Neuronal stem cell (in vitro differentiated cells): ENCODE data around the gene CTSF.

Source experiments
- DNase-seq: peaks from one replicate; pipeline ENCODE4 v3.0.0-alpha.2; 2013; ENCODE audit warnings: low spot score
- H2AFZ ChIP-seq: one replicate; pipeline ENCODE4 v1.6.1; 2013; ENCODE audit warnings: mild to moderate bottlenecking, low read length, inconsistent platforms
- H2AK5ac ChIP-seq: 2 replicates; pipeline ENCODE4 v1.6.1; 2013; ENCODE audit warnings: low read depth, mild to moderate bottlenecking, inconsistent platforms, low read length, moderate library complexity, mixed read lengths
- H2BK120ac ChIP-seq: 2 replicates; pipeline ENCODE4 v1.6.1; 2013; ENCODE audit warnings: low read depth, mild to moderate bottlenecking, inconsistent platforms, low read length, moderate library complexity, mixed read lengths
- H2BK12ac ChIP-seq: one replicate; pipeline ENCODE4 v1.6.1; 2013; ENCODE audit warnings: low read length, inconsistent platforms
- H2BK15ac ChIP-seq: 2 replicates; pipeline ENCODE4 v1.6.1; 2013; ENCODE audit warnings: mild to moderate bottlenecking, low read length, inconsistent platforms, mixed read lengths
- H2BK5ac ChIP-seq: one replicate; pipeline ENCODE4 v1.6.1; 2013; ENCODE audit warnings: inconsistent platforms, mild to moderate bottlenecking, low read length, moderate library complexity
- H3K14ac ChIP-seq: one replicate; pipeline ENCODE4 v1.6.1; 2013; ENCODE audit warnings: low read length, inconsistent platforms
- H3K18ac ChIP-seq: 2 replicates; pipeline ENCODE4 v1.6.1; 2013; ENCODE audit warnings: low read length, inconsistent platforms
- H3K23ac ChIP-seq: 2 replicates; pipeline ENCODE4 v1.6.1; 2013; ENCODE audit warnings: low read depth, mild to moderate bottlenecking, mixed read lengths, low read length, inconsistent platforms; ENCODE audit not compliant: poor library complexity
- H3K27ac ChIP-seq: replicated peaks from 3 replicates; pipeline ENCODE4 v1.5.1; 2013; ENCODE audit warnings: low read length, inconsistent platforms
- H3K27me3 ChIP-seq, 3 experiments: 2 replicates each; pipeline ENCODE4 v1.6.1; 2013; ENCODE audit warnings: low read length in 3 of 3, mild to moderate bottlenecking in 2 of 3, inconsistent platforms in 1 of 3, low read depth in 1 of 3, mixed read lengths in 1 of 3, moderate library complexity in 1 of 3; ENCODE audit not compliant: control insufficient read depth in 3 of 3, insufficient read depth in 3 of 3
- H3K36me3 ChIP-seq, 2 donors: replicated peaks in 1 of 2; 2 replicates each; pipeline ENCODE4 v1.6.1; 2013; ENCODE audit warnings: low read length in 2 of 2; ENCODE audit not compliant: control insufficient read depth in 2 of 2, insufficient read depth in 2 of 2
- H3K4ac ChIP-seq: 2 replicates; pipeline ENCODE4 v1.6.1; 2013; ENCODE audit warnings: inconsistent platforms, mild to moderate bottlenecking, low read length, moderate library complexity
- H3K4me1 ChIP-seq, 2 donors: 1 replicate in 1 of 2; 2 replicates in 1 of 2; pipeline ENCODE4 v1.6.1; 2013; ENCODE audit warnings: low read length in 2 of 2, low read depth in 1 of 2; ENCODE audit not compliant: control insufficient read depth in 2 of 2, insufficient read depth in 1 of 2
- H3K4me2 ChIP-seq: one replicate; pipeline ENCODE4 v1.6.1; 2013; ENCODE audit warnings: mild to moderate bottlenecking, low read length, inconsistent platforms; ENCODE audit not compliant: insufficient read depth, poor library complexity, severe bottlenecking
- H3K4me3 ChIP-seq, 2 donors: 2 replicates each; pipeline ENCODE4 v1.5.1; 2013; ENCODE audit warnings: low read length in 2 of 2, mild to moderate bottlenecking in 2 of 2, inconsistent platforms in 1 of 2, moderate library complexity in 1 of 2
- H3K79me1 ChIP-seq: one replicate; pipeline ENCODE4 v1.6.1; 2013; ENCODE audit warnings: low read depth, mild to moderate bottlenecking, inconsistent platforms, low read length, moderate library complexity
- H3K9ac ChIP-seq: one replicate; pipeline ENCODE4 v1.6.1; 2013; ENCODE audit warnings: mild to moderate bottlenecking, low read depth, low read length, inconsistent platforms; ENCODE audit not compliant: poor library complexity
- H3K9me3 ChIP-seq, 2 donors: replicated peaks in 1 of 2; 2 replicates each; pipeline versions ENCODE3 to v1.6.1; 2013; ENCODE audit warnings: low read length in 2 of 2, mild to moderate bottlenecking in 2 of 2, inconsistent platforms in 1 of 2, low read depth in 1 of 2, mixed read lengths in 1 of 2, moderate library complexity in 1 of 2; ENCODE audit not compliant: control insufficient read depth in 2 of 2, insufficient read depth in 1 of 2
- H4K8ac ChIP-seq: one replicate; pipeline ENCODE4 v1.6.1; 2013; ENCODE audit warnings: low read depth, mild to moderate bottlenecking, inconsistent platforms, low read length, moderate library complexity
- H4K91ac ChIP-seq: one replicate; pipeline ENCODE4 v1.6.1; 2013; ENCODE audit warnings: low read length, low read depth, mild to moderate bottlenecking, inconsistent platforms; ENCODE audit not compliant: poor library complexity
- WGBS, 2 donors: extraction: QIAGEN DNeasy Blood & Tissue Kit; methylation state at CpG; one replicate each; pipeline ENCODE4 v1.1.7; 2013; ENCODE audit warnings: missing lambda C conversion rate in 2 of 2, mixed read lengths in 1 of 2; ENCODE audit not compliant: insufficient read length in 2 of 2, insufficient replicate concordance in 1 of 2; ENCODE audit errors: extremely low coverage in 2 of 2; 5-methylcytosine and 5-hydroxymethylcytosine counted together

CTSF gene

GRCh38 chr11:66581261-66581660 lies 12.9 kb upstream of the CTSF start:
- Histone ChIP-seq H3K27me3 (peaks cover 0 to 3% (median 0%) of the 10 kb centered on the region in 3 experiments), H3K4me1 (peaks cover 0 to 3% of the 10 kb centered on the region in 2 donors), H2BK5ac (no peak overlapping the region), H3K36me3 (no peaks in the 10 kb centered on the region), H3K4ac (no peak overlapping the region), H4K91ac (no peak overlapping the region), H3K4me2 (no peak overlapping the region), H3K27ac (no peak overlapping the region), H3K9ac (no peak overlapping the region), H2BK120ac (no peak overlapping the region), H3K4me3 (no peak overlapping the region), H2AFZ (no peak overlapping the region), H2BK15ac (no peak overlapping the region), H2AK5ac (no peak overlapping the region), H3K9me3 (peaks cover 0 to 8% of the 10 kb centered on the region in 2 donors), H2BK12ac (no peak overlapping the region), H4K8ac (no peak overlapping the region), H3K14ac (no peak overlapping the region), H3K18ac (no peak overlapping the region), H3K79me1 (no peaks in the 10 kb centered on the region), H3K23ac (no peak overlapping the region)
- WGBS, 2 donors = no CpG with 5 or more reads among the region's 3 CpGs
- DNase-seq = no peak

GRCh38 chr11:66580803-66581202 lies 12.4 kb upstream of the CTSF start:
- Histone ChIP-seq H4K8ac (no peak overlapping the region), H3K4me1 (peaks cover 0 to 3% of the 10 kb centered on the region in 2 donors), H3K4me3 (no peak overlapping the region), H2BK12ac (no peak overlapping the region), H2BK5ac (no peak overlapping the region), H2BK15ac (no peak overlapping the region), H2BK120ac (no peak overlapping the region), H3K14ac (no peak overlapping the region), H4K91ac (no peak overlapping the region), H3K9ac (no peak overlapping the region), H3K4ac (no peak overlapping the region), H3K27ac (no peak overlapping the region), H3K4me2 (no peak overlapping the region), H3K27me3 (peaks cover 0 to 3% (median 0%) of the 10 kb centered on the region in 3 experiments), H3K23ac (no peak overlapping the region), H3K36me3 (no peaks in the 10 kb centered on the region), H2AFZ (no peak overlapping the region), H3K79me1 (no peaks in the 10 kb centered on the region), H2AK5ac (no peak overlapping the region), H3K18ac (no peak overlapping the region), H3K9me3 (peaks cover 0 to 8% of the 10 kb centered on the region in 2 donors)
- no CpG with 5 or more reads among the region's 5 CpGs for whole genome bisulfite sequencing, 2 donors
- no peak for DNase-seq

- H3K27me3 ChIP-seq = peaks cover 0 to 3% (median 0%) of the 10 kb centered on the region in 3 experiments
- no peaks in the 10 kb centered on the region for H3K79me1 ChIP-seq
- H3K4me3 ChIP-seq = no peak overlapping the region
- peaks cover 0 to 3% of the 10 kb centered on the region in 2 donors for H3K4me1 ChIP-seq
- no peak overlapping the region for H3K27ac ChIP-seq
- no peak overlapping the region for H2BK5ac ChIP-seq
- peak overlapping the region; percentile 28 for H3K18ac ChIP-seq
- H2AK5ac ChIP-seq = no peak overlapping the region
- WGBS, 2 donors = no CpG with 5 or more reads among the region's 25 CpGs
- peak overlapping the region; percentile 42 for H2BK120ac ChIP-seq
- peaks cover 0 to 8% of the 10 kb centered on the region in 2 donors for H3K9me3 ChIP-seq
- H4K8ac ChIP-seq = no peak overlapping the region
- peak overlapping the region; percentile 30 for H2AFZ ChIP-seq
- H3K36me3 ChIP-seq = no peaks in the 10 kb centered on the region
- H3K23ac ChIP-seq = no peak overlapping the region
- H3K4ac ChIP-seq = no peak overlapping the region
- H4K91ac ChIP-seq = no peak overlapping the region
- peak; percentile 64 for DNase-seq
- H3K4me2 ChIP-seq = peak overlapping the region; percentile 13
- H2BK15ac ChIP-seq = no peak overlapping the region
- H3K9ac ChIP-seq = no peak overlapping the region
- no peak overlapping the region for H2BK12ac ChIP-seq
- no peak overlapping the region for H3K14ac ChIP-seq
These were observed 10.7 kb upstream of the CTSF start for GRCh38 chr11:66579017-66579606.

- H3K4me3 ChIP-seq = no peak overlapping the region
- H3K4me1 ChIP-seq = peaks cover 6 to 13% of the 10 kb centered on the region in 2 donors
- WGBS, 2 donors = no CpG with 5 or more reads among the region's 2 CpGs
- H3K4ac ChIP-seq = no peak overlapping the region
- no peak overlapping the region for H2BK120ac ChIP-seq
- H3K23ac ChIP-seq = no peak overlapping the region
- H2BK5ac ChIP-seq = no peak overlapping the region
- H3K9me3 ChIP-seq = no peaks in the 10 kb centered on the region
- no peak overlapping the region for H3K14ac ChIP-seq
- H2AK5ac ChIP-seq = no peak overlapping the region
- no peak overlapping the region for H3K18ac ChIP-seq
- peak overlapping the region; percentile 70 for H2AFZ ChIP-seq
- H3K4me2 ChIP-seq = no peak overlapping the region
- no peaks in the 10 kb centered on the region for H3K27me3 ChIP-seq
- no peaks in the 10 kb centered on the region for H3K36me3 ChIP-seq
- H2BK15ac ChIP-seq = no peak overlapping the region
- no peak overlapping the region for H2BK12ac ChIP-seq
- no peak overlapping the region for H4K91ac ChIP-seq
- no peak overlapping the region for H3K9ac ChIP-seq
- no peak overlapping the region for H3K27ac ChIP-seq
- H3K79me1 ChIP-seq = no peaks in the 10 kb centered on the region
- DNase-seq = no peak
- H4K8ac ChIP-seq = no peak overlapping the region
These were observed 2.4 kb upstream of the CTSF start for GRCh38 chr11:66570850-66571180.
